ENCODE measurements around the gene MRFAP1.

MRFAP1 gene

GRCh38 chr4:6689506-6689960 lies 49.0 kb downstream of the MRFAP1 start:
- peak overlapping the region; percentile 72 for H3K27ac Mint-ChIP-seq
- no peaks in the 10 kb centered on the region for H3K27me3 Mint-ChIP-seq (ENCODE audit: low read depth, poor library complexity)
- H3K9me3 Mint-ChIP-seq, result peaks cover 20% of the 10 kb centered on the region
- no peak for DNase-seq
- peaks cover 55% of the 10 kb centered on the region for H3K4me1 Mint-ChIP-seq
- H3K36me3 Mint-ChIP-seq (ENCODE audit: low read depth), result peaks cover 17% of the 10 kb centered on the region
- H3K4me3 Mint-ChIP-seq, result no peak overlapping the region
- TF ChIP-seq CTCF (IDR thresholded peaks at IDR 0.05), result no peak

Measured in nephron progenitor cell (in vitro differentiated cells).